ENCODE data around the gene DCXR.
A peak's percentile ranks its signal among the peaks of the same experiment; 100 is the strongest.

The DCXR gene

DNA sequence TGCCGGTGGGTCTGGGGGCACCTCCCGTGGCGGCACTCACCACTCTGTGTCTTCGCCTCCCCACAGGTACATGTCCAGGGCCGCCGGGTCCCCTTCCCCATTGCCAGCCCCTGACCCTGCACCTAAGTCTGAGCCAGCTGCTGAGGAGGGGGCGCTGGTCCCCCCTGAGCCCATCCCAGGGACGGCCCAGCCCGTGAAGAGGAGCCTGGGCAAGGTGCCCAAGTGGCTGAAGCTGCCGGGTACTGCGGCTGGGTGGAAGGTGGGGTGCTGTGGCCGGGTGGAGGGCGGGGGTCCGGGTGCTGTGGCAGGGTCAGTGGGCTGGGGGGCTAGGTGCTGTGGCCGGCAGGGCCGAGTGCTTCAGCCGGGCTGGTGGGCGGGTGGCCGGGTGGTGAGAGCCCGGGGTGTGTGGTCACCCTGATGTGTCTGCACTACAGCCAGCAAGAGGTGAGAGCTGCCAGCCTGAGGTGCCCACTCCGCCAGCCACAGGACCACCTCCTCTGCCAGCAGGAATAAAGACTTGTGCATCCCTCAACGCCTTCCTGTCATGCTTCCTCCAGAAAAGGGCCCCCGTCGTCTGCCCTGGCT is 20.5 kb downstream of the DCXR start:
- no peaks in the 10 kb centered on the region for H3K36me3 ChIP-seq (ENCODE audit: insufficient read depth, low read length)
- H3K4me3 ChIP-seq: no peak overlapping the region
- no peak overlapping the region for H3K27ac ChIP-seq
- TF ChIP-seq EZH2 (IDR thresholded peaks at IDR 0.05): no peak
- TF ChIP-seq FOXP2 (optimal IDR thresholded peaks at IDR 0.05; ENCODE audit: control extremely low read depth, extremely low read length, insufficient read depth): no peak
- no peak for TF ChIP-seq POLR2AphosphoS5 (IDR thresholded peaks at IDR 0.05; ENCODE audit: borderline replicate concordance, low read depth, low read length)
- DNase-seq (ENCODE audit: low read depth, low spot score): no peak
- H3K9ac ChIP-seq (ENCODE audit: insufficient read length): no peak overlapping the region
- H3K9me3 ChIP-seq (ENCODE audit: low read depth, low read length): no peaks in the 10 kb centered on the region

- DNase-seq (ENCODE audit: low read depth, low spot score): no peak
- H3K9ac ChIP-seq (ENCODE audit: insufficient read length): no peak overlapping the region
- TF ChIP-seq FOXP2 (optimal IDR thresholded peaks at IDR 0.05; ENCODE audit: control extremely low read depth, extremely low read length, insufficient read depth) (no peak), EZH2 (IDR thresholded peaks at IDR 0.05) (no peak), POLR2AphosphoS5 (IDR thresholded peaks at IDR 0.05; ENCODE audit: borderline replicate concordance, low read depth, low read length) (no peak)
- no peak overlapping the region for H3K27ac ChIP-seq
- no peaks in the 10 kb centered on the region for H3K9me3 ChIP-seq (ENCODE audit: low read depth, low read length)
- H3K36me3 ChIP-seq (ENCODE audit: insufficient read depth, low read length): no peaks in the 10 kb centered on the region
- H3K4me3 ChIP-seq: no peak overlapping the region
Measured at GRCh38 chr17:82016061-82016874, 21.2 kb downstream of the DCXR start.

DNA sequence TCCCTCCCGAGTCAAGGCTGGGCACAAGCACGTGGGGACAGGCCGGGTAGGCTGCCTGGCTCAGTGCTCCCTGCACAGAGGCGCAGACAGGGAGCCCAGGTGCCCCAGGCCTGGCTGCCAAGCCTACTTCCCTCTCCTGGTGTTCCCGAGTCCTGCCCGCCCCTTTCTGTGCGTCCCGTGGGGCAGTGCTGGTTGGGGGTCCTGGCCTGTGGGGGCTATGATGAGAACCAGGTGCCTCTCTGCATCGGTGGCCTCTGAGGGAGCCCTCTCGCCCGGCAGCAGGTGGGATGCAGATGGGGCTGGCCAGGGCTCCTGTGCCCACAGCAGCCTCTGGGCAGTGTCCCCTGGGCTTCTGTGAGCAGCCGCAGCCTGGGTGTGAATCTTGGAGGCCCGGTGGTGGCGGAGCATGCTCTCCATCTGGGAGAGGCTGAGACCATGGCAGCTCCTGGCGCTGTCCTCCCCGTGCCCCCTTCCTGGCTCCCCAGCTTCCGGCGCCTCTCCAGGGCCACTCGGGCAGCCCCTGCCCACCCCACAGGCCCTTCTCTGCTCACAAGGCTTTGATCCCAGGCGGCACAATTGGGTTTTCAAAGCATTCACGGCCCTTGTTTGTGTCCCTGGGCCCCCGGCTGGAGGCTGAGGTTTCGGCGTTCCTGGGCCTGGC is 22.1 kb downstream of the DCXR start:
- H3K4me3 ChIP-seq: no peak overlapping the region
- TF ChIP-seq FOXP2 (optimal IDR thresholded peaks at IDR 0.05; ENCODE audit: control extremely low read depth, extremely low read length, insufficient read depth) (no peak), POLR2AphosphoS5 (IDR thresholded peaks at IDR 0.05; ENCODE audit: borderline replicate concordance, low read depth, low read length) (no peak), EZH2 (IDR thresholded peaks at IDR 0.05) (no peak)
- H3K36me3 ChIP-seq (ENCODE audit: insufficient read depth, low read length): no peaks in the 10 kb centered on the region
- no peaks in the 10 kb centered on the region for H3K9me3 ChIP-seq (ENCODE audit: low read depth, low read length)
- DNase-seq (ENCODE audit: low read depth, low spot score): no peak
- H3K27ac ChIP-seq: peak overlapping the region; percentile 63
- peak overlapping the region; percentile 50 for H3K9ac ChIP-seq (ENCODE audit: insufficient read length)

- Histone ChIP-seq H3K27ac (peak overlapping the region; percentile 63), H3K4me3 (peak overlapping the region; percentile 54), H3K9ac (ENCODE audit: insufficient read length) (peak overlapping the region; percentile 50), H3K9me3 (ENCODE audit: low read depth, low read length) (no peaks in the 10 kb centered on the region), H3K36me3 (ENCODE audit: insufficient read depth, low read length) (no peaks in the 10 kb centered on the region)
- no peak for DNase-seq (ENCODE audit: low read depth, low spot score)
- TF ChIP-seq POLR2AphosphoS5 (IDR thresholded peaks at IDR 0.05; ENCODE audit: borderline replicate concordance, low read depth, low read length) (no peak), EZH2 (IDR thresholded peaks at IDR 0.05) (no peak), FOXP2 (optimal IDR thresholded peaks at IDR 0.05; ENCODE audit: control extremely low read depth, extremely low read length, insufficient read depth) (no peak)
Measured at GRCh38 chr17:82014971-82015310, 22.6 kb downstream of the DCXR start.

- H3K27ac ChIP-seq: peak overlapping the region; percentile 77
- TF ChIP-seq EZH2 (IDR thresholded peaks at IDR 0.05) (no peak), FOXP2 (optimal IDR thresholded peaks at IDR 0.05; ENCODE audit: control extremely low read depth, extremely low read length, insufficient read depth) (peak; percentile 73)
- no peaks in the 10 kb centered on the region for H3K36me3 ChIP-seq (ENCODE audit: insufficient read depth, low read length)
- H3K9me3 ChIP-seq (ENCODE audit: low read depth, low read length): no peaks in the 10 kb centered on the region
- peak overlapping the region; percentile 50 for H3K9ac ChIP-seq (ENCODE audit: insufficient read length)
- no peak for DNase-seq (ENCODE audit: low read depth, low spot score)
- H3K4me3 ChIP-seq: peak overlapping the region; percentile 54
Measured at GRCh38 chr17:82014432-82014831, 23.1 kb downstream of the DCXR start.

DNA sequence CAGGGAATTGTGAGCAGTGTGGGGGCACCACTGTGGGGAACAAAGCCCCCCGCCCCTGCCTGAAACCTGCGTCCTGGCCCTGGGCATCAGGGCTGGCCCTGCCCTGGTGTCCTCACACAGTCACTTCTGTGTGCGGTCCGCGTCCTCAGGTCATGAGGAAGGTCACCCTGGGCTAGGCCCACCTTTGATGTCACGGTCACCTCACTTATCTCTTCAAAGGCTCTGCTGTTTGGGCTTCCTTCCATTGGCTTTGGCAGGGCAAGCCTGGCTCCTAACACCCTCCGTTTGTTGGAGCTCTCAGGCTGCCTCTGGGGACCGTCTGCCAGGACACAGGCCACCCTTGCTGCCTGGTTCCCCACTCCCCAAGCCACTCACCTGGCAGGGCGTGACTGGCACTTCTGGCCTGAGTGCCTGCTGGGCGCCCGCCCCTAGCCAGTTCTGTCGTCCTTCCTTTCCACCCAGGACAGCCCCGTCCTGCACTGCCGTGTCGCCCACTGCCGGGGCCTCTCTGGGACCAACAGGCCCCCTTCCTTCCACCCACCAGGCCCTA is 23.6 kb downstream of the DCXR start:
- no peak for DNase-seq (ENCODE audit: low read depth, low spot score)
- Histone ChIP-seq H3K4me3 (peak overlapping the region; percentile 54), H3K27ac (peak overlapping the region; percentile 77), H3K36me3 (ENCODE audit: insufficient read depth, low read length) (no peaks in the 10 kb centered on the region), H3K9me3 (ENCODE audit: low read depth, low read length) (no peaks in the 10 kb centered on the region), H3K9ac (ENCODE audit: insufficient read length) (peak overlapping the region; percentile 47)
- TF ChIP-seq FOXP2 (optimal IDR thresholded peaks at IDR 0.05; ENCODE audit: control extremely low read depth, extremely low read length, insufficient read depth) (no peak), POLR2AphosphoS5 (IDR thresholded peaks at IDR 0.05; ENCODE audit: borderline replicate concordance, low read depth, low read length) (no peak), EZH2 (IDR thresholded peaks at IDR 0.05) (no peak)

GRCh38 chr17:82013341-82013740 is 24.2 kb downstream of the DCXR start:
- no peak overlapping the region for H3K4me3 ChIP-seq
- H3K36me3 ChIP-seq (ENCODE audit: insufficient read depth, low read length): no peaks in the 10 kb centered on the region
- TF ChIP-seq EZH2 (IDR thresholded peaks at IDR 0.05): no peak
- no peak for TF ChIP-seq POLR2AphosphoS5 (IDR thresholded peaks at IDR 0.05; ENCODE audit: borderline replicate concordance, low read depth, low read length)
- no peak for TF ChIP-seq FOXP2 (optimal IDR thresholded peaks at IDR 0.05; ENCODE audit: control extremely low read depth, extremely low read length, insufficient read depth)
- peak overlapping the region; percentile 53 for H3K9ac ChIP-seq (ENCODE audit: insufficient read length)
- DNase-seq (ENCODE audit: low read depth, low spot score): no peak
- H3K27ac ChIP-seq: peak overlapping the region; percentile 77
- H3K9me3 ChIP-seq (ENCODE audit: low read depth, low read length): no peaks in the 10 kb centered on the region

GRCh38 chr17:82012640-82013295 is 24.7 kb downstream of the DCXR start:
- Histone ChIP-seq H3K36me3 (ENCODE audit: insufficient read depth, low read length) (no peaks in the 10 kb centered on the region), H3K9ac (ENCODE audit: insufficient read length) (peak overlapping the region; percentile 53), H3K4me3 (no peak overlapping the region), H3K9me3 (ENCODE audit: low read depth, low read length) (no peaks in the 10 kb centered on the region), H3K27ac (peak overlapping the region; percentile 77)
- TF ChIP-seq EZH2 (IDR thresholded peaks at IDR 0.05) (no peak), POLR2AphosphoS5 (IDR thresholded peaks at IDR 0.05; ENCODE audit: borderline replicate concordance, low read depth, low read length) (no peak), FOXP2 (optimal IDR thresholded peaks at IDR 0.05; ENCODE audit: control extremely low read depth, extremely low read length, insufficient read depth) (no peak)
- DNase-seq (ENCODE audit: low read depth, low spot score): no peak

Measured in SK-N-MC (cell line).